ENCODE data around the gene LILRB2.
"Not testable (repeated sequence)": the region's sequence is repeated elsewhere in the genome, so short reads cannot be mapped to it uniquely, and the experiment has no call there.

The LILRB2 gene

GRCh38 chr19:54302257-54302656, 21.3 kb upstream of the LILRB2 start:
- no peak for DNase-seq

- DNase-seq, result no peak
Measured at GRCh38 chr19:54299515-54299914, 18.6 kb upstream of the LILRB2 start.

- no peak for DNase-seq
Measured at GRCh38 chr19:54299126-54299498, 18.2 kb upstream of the LILRB2 start.

DNA sequence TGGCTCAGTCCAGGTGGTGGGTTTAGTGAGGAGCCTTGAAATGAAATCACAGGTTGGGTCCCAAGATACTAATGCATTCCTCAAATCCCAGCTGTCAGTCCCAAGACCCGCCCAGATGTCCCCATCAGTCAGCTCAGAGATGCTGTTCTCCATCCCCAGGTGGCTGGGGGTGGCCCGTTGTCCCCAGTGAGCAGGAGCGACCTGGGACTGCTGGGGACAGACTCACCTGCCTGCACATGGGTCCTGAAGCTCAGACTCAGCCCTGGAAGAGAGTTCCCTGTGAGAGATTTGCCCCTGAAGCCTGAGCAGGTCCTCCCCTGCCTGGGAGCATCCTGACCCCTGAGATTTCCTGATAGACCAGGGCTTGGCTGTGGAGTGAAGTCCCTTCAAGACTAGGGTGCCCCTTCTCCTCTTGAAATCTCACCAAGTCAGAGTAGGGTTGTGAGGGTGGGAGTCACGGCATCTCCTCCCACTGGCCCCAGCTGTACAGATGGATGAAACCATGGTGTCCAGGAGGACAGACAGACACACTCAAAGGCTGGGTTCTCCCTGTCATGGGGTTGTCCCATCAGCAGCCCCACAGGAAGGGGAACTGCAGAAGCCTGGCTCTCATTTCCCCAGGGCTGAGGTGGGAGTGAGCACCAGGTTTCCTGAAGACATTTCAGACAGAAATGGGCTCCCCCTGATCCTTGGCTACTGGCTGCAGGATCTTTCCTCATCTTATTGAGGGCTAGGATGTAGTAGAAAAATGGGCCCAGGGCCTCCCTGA, 17.6 kb upstream of the LILRB2 start:
- DNase-seq, result no peak

DNA sequence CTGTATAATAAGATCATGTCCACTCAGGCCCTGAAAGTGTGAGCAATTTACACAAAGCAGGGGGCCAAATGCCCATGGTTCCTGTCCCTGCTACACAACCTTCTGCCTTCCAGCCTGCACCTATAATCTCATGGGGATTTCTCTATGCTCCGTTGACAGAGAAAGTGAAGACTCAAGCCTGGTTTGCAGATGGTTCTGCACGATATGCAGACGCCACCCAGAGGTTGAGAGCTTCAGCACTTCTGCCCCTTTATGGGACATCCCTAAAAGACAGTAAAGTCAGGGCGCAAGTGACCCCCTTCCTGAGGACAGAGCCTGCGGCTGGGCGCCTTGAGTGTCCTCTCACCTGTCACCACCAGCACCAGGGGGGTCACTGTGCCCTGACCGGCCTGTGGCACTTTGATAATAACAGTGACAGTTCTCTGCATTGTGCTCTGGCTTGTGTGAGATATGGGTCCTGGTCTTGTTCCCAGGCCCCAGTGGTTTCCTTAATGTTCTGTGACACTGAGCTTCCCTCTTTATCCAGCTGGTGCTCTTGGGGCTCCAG, 16.9 kb upstream of the LILRB2 start:
- DNase-seq, result no peak

GRCh38 chr19:54294539-54294938, 13.6 kb upstream of the LILRB2 start:
- DNase-seq, result no peak

DNA sequence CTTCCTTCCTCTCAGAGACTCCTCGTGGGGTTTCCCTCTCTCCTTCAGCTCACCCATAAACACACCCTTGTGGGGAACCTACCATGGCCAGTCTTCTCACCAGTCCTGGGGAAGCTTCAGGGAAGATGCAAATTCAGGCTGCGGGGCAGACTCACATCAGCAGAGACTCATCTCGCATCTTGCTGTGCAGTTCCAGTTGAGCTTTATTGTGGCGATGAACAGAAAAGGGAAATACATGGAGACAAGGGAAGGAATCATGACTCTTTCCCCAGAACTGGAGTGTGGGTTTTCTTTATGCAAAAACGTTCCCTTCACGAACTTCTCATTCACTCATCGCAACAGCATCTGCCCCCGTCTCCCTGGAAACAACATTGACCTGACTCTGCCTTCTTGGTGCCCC, 8.2 kb upstream of the LILRB2 start:
- not testable (repeated sequence) for DNase-seq

DNA sequence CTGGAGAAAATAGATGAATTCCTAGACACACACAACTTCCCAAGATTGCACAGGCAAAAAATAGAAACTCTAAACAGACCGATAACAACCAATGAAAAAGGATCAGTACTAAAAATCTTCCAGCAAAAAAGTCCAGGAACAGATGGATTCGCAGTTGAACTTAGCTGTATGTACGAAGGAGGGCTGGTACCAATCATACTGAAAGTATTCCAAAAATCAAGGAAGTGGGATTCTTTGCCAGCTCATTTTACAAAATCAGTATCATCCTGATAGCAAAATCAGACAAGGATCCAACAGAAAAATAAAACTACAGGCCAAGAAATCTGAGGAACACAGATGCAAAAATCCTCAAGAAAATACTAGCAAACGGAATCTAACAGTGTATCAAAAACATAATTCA, 6.5 kb upstream of the LILRB2 start:
- no peak for DNase-seq

- DNase-seq, result not testable (repeated sequence)
Measured at GRCh38 chr19:54286283-54286682, 5.4 kb upstream of the LILRB2 start.

GRCh38 chr19:54285427-54286056, 4.6 kb upstream of the LILRB2 start:
- not testable (repeated sequence) for DNase-seq

DNA sequence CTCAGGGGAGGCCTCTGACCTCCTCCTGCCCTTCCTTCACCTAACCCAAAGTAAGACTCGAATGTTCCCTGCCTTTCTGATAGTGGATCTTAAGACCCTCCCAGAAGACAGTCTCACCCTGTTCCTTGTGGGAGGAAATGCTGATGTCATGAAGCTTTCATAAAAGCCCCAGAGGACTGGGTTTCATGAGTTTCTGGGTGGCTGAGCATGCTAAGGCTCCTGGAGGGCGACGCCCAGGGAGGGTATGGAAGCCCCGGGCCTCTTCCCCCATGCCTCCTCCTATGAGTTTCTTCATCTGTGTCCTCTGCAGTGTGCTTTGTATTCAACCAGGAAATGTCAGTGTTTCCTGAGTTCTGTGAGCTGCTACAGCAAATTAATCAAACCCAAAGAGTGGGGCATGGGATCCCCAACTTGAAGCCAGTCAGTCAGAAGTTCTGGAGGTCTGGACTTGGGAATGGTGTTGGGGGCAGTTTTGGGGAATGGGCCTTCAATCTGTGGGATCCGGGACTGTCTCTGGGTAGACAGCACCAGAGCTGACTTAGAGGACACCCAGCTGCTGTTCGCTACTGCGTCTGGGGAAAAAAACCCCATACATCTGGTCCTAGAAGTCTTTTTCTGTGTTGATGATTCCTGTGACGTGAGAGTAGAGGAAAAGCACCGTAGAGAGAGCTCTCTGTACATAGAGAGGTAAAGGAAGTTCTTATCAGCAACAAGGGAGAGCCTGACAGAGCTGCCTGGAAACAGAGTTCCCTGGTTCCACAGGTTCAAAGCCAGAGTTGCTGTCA, 2.0 kb upstream of the LILRB2 start:
- DNase-seq, result no peak

GRCh38 chr19:54281729-54282075, 792 bp upstream of the LILRB2 start:
- not testable (repeated sequence) for DNase-seq

DNA sequence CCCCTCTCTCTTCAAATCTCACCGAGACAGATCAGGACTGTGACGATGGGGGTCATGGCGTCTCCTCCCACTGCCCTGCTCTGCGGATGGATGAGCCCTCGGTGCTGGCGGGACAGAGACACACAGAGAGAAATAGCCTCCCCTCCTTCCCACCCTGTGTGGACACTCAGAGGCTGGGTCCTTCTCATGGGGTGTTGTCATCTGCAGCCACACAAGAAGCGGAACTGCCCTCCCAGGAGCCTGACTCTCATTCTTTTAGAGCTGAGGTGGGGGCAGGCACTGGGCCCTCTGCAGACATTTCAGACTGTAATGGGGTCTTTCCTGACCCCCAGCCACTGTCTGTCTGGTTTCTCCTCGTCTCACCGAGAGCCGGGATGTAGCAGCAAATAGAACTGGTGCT, 469 bp downstream of the LILRB2 start:
- DNase-seq, result not testable (repeated sequence)

- not testable (repeated sequence) for DNase-seq
Measured at GRCh38 chr19:54280025-54280424, 885 bp downstream of the LILRB2 start.

DNA sequence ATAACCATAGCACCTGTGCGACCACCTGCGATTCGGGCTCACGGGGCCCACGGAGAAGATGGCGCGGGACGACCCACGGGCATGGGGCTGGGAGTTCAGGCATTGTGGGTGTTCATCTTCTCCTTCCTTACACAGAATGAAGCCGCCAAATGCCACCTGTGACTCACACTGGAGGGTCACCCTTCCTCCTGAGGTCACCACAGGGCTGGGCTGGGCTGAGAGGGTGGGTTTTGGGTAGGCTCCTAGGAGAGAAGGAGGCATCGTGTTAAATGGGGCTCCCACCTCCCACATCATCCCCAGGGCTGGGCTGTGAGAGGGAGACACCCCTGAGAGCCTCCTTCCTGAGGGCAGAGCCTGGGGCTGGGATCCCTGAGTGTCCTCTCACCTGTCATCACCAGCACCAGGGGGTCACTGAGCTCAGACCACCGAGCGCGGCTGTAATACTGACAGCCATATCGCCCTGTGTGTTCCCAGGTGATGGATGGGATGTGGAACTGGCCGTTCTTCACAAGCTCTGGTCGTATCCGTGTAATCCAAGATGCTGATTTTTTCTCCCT, 1.4 kb downstream of the LILRB2 start:
- DNase-seq, result no peak

DNA sequence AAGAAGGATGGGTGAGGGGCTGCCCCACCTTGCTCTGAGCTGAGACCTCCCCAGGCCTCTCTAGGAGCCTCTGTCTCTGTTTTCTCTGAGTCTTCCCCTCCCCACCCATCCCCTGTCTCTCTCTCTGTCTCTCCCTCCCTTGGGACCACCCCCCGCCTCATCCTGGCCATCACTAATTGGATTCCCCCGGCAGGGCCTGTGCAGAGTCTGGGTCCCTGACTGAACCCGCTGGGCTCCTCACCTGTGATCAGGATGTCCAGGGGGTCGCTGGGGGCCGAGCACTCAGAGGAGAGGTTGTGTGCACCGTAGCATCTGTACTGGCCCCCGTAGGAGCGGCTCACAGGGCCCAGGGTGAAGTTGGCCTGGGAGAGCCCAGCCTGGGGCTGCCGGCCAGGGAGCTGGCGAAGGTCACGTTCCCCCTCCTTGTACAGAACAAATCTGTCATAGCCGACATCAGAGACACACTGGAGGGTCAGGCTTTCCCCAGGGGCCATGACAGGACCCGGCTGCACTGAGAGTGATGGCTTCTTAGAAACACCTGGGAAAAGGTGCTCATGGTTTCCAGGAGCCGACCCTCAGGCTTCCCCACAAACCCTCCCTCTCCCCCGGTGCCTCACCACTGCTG, 2.2 kb downstream of the LILRB2 start:
- not testable (repeated sequence) for DNase-seq

DNA sequence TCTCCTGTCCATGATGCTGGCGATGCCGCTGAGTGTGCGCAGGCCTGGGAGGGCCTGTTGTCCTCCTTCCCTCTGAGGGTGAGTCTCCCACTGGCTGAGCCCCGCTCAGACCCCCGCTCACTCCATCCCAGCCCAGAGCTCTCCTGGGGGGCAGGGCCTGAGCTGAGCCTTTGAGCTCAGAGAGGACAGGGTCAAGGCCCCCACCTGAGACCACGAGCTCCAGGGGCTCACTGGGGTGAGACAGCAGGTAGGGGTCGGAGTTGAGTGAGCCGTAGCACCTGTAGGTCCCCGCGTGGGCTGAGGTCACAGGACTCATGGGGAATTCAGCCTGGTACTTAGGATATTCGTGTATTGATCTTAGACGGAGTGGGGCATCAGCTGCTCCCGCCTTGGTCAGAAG, 2.9 kb downstream of the LILRB2 start:
- DNase-seq, result not testable (repeated sequence)

GRCh38 chr19:54277111-54277615, 3.7 kb downstream of the LILRB2 start:
- not testable (repeated sequence) for DNase-seq

DNA sequence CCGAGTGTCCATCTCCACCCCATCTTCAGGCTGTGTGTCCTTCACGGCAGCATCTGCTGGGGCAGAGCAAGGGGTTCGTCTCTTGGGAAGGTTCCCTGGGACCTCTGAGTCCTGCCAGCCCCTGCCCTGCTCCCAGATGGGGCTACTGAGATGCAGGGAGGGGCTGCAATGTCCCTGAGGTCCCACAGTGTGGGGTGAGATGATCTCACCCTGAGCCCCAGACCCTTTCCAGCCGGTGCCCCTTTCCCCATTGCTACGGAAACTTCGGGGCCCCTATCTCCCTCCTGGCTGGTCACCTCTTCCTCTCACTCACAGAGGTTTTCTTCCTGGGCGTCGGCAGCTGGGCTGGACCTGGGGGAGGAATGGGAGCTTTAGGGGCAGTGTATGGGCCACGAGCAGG, 5.0 kb downstream of the LILRB2 start:
- no peak for DNase-seq

- not testable (repeated sequence) for DNase-seq
Measured at GRCh38 chr19:54274516-54274915, 6.4 kb downstream of the LILRB2 start.

- no peak for DNase-seq
Measured at GRCh38 chr19:54273821-54274220, 7.1 kb downstream of the LILRB2 start.

DNA sequence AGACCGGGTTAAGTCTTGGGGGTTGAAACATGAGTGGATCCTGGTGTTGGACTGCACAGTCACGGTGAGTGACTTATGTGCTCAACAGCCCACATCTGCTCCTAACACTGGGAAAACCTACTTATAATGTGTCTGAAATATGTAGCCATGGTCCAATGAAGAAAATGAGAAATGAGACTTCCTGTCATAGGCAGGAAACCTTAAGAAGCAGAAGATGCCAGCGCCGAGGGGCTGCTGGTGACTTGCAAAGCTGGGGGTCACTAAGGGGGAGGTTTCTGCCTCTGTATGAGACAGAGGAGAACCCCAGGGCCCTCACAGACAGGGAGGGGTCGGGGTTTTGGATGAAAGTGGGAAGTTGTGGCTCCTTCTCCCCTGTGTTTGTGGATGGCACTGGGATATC, 8.7 kb downstream of the LILRB2 start:
- DNase-seq, result not testable (repeated sequence)

- not testable (repeated sequence) for DNase-seq
Measured at GRCh38 chr19:54271587-54271986, 9.3 kb downstream of the LILRB2 start.

Measured in CD4-positive, alpha-beta T cell treated with Interleukin-17A for 1 hour (primary cell).